UCSD-AML1 (cell line): ENCODE results near the gene MT1E.
"Not testable (repeated sequence)": the region's sequence is repeated elsewhere in the genome, so short reads cannot be mapped to it uniquely, and the experiment has no call there.

Experiments used
- DNase-seq: peaks from one replicate; lab custom pipeline; 2025; ENCODE audit not compliant: unreplicated experiment; lab: John Stamatoyannopoulos, UW

Gene MT1E

DNA sequence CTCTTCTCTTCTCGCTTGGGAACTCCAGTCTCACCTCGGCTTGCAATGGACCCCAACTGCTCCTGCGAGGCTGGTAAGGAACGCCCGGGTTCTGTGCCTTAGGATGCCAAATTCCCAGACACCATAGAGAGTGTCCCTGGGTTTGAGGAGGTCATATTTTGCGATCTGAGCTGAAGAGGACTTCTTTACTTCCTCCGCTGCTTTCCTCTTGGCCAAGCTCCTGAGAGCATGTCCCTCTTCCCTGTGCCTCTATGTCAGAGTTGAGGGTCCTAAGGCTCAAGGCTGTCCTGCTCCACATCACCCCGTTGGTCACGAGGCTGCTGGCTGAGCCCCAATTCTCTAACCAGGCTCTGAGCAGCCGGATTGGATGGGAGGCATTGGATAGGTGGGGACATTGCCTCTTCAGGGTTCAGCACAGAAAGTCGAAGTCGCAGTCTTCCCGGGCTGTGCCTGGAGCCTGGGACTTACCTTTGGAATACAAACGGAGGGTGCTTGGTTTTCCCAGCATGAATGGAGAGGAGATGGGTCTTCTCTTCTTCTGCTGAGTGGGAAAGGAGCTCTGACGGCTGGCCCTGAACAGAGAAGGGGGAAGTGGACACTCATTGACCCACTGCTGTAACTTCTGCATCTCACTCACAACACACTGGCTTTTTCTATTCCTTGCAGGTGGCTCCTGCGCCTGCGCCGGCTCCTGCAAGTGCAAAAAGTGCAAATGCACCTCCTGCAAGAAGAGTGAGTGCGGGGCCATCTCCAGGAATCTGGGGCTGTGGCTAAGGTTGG, 44.4 kb downstream of the MT1E start:
- DNase-seq: no peak

GRCh38 chr16:56670620-56670934, 45.0 kb downstream of the MT1E start:
- no peak for DNase-seq

- not testable (repeated sequence) for DNase-seq
Measured at GRCh38 chr16:56671691-56672090, 46.1 kb downstream of the MT1E start.

- DNase-seq: not testable (repeated sequence)
Measured at GRCh38 chr16:56672171-56672570, 46.6 kb downstream of the MT1E start.

DNA sequence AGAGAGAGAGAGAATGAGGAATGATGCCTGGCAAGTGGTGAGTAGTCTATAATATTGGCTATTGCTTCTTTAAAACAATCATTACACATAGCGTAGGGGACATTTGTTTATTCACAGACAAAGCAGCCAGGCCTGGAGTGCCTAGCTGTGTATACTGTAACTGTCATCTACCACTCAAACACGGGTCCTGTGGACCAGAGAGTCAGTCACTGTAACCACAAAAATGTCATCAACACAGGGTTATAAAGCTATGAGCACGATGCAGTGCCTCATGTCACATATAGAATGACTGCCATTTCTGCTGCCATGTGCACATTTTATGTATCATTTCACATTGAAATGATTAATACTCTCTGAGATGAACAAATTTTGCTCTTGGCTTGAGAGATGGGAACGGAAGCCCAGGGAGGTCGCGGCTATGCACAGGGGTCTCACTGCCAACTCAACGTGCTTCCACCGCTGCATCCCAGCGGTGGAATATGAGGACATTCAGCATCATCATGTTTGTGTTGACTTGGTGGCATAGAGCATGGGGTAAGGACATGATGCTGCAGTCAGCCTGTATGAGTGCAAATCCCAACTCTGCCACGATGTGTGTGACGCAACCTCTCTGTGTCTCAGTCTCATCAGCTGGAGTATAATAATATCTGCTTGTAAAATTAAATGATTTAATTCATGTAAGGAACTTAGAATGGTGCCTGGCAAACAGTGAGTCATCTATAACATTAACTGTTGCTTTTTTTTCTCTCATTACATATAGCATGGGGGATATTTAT, 47.4 kb downstream of the MT1E start:
- no peak for DNase-seq

DNA sequence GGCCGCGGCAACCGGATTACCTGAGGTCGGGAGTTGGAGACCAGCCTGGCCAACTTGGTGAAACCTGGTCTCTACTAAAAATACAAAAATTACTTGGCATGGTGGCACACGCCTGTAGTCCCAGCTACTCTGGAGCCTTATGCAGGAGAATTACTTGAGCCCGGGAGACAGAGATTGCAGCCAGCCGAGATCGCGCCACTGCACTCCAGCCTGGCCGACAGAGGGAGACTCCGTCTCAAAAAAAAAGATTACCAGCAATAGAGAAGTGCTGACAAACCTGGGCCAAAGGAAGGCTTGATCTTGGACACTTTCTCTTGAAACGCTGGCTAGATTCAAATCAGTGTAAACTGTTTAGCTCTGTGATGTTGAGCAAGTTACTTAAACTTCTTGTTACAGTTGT, 48.3 kb downstream of the MT1E start:
- DNase-seq: peak; percentile 29

GRCh38 chr16:56674570-56674969, 49.0 kb downstream of the MT1E start:
- DNase-seq: not testable (repeated sequence)

DNA sequence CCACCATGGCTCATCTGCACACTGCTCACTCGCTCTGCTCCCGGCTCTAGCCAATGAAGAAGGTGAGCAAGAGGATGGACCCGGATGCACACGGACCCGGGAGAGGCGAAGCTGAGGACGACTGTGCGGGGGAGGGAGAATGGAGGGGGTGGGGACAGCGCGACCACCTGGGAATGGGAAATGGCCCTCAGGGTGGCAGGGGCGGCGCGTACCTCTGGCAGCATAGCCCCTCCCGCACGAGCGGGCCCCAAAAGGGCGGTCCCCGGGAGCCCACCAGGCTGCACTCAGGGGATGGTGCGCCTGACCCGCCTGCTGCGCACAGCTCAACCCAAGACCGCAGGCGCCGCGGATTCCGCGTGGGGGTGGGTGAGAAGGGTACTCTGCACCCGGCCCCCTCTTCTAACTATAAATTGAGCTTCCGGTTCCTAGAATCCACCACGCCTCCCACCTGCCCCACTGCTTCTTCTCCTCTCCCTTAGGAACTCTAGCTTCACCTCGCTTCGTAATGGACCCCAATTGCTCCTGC, 50.2 kb downstream of the MT1E start:
- DNase-seq: no peak
